Breast epithelium (tissue), 3 donors: ENCODE results near the gene SPTBN2.

Source experiments
- CTCF ChIP-seq, 3 donors: fragments of 450-650 bp; IDR thresholded peaks; one replicate each; pipeline ENCODE4 v1.5.1; 2016 to 2017; ENCODE audit warnings: antibody characterized with exemption in 3 of 3, mild to moderate bottlenecking in 3 of 3, moderate library complexity in 3 of 3
- POLR2A ChIP-seq: fragments of 450-650 bp; IDR thresholded peaks from one replicate; pipeline ENCODE4 v1.6.1; 2016; ENCODE audit warnings: antibody characterized with exemption, mild to moderate bottlenecking, moderate library complexity
- POLR2AphosphoS5 ChIP-seq, 3 donors: sonication (generic); formaldehyde crosslinking; IDR thresholded peaks; one replicate each; pipeline ENCODE4 v1.6.1; 2017; ENCODE audit warnings: antibody characterized with exemption in 3 of 3

- TF ChIP-seq CTCF (IDR thresholded peaks at IDR 0.05), result no peak
- no peak for TF ChIP-seq POLR2AphosphoS5 (IDR thresholded peaks at IDR 0.05)
- TF ChIP-seq POLR2A, result no peak
Observed at GRCh38 chr11:66729447-66729846, 431 bp upstream of the SPTBN2 start.
